ENCODE data around the gene MXD3. TPM values are rescaled to one million over a fixed set of nuclear protein-coding genes. Genes with fewer than 3 reads are reported as not detected.

The MXD3 gene
- total and polyA plus RNA-seq, 4 donors, result 7.4 to 29.0 (median 12.9) TPM

GRCh38 chr5:177357146-177357458, 45.4 kb upstream of the MXD3 start:
- Histone ChIP-seq H3K36me3 (ENCODE audit: control insufficient read depth in 4 of 4, insufficient read depth in 4 of 4, low read length in 4 of 4) (no peaks in the 10 kb centered on the region), H3K4me3 (no peak overlapping the region)

DNA sequence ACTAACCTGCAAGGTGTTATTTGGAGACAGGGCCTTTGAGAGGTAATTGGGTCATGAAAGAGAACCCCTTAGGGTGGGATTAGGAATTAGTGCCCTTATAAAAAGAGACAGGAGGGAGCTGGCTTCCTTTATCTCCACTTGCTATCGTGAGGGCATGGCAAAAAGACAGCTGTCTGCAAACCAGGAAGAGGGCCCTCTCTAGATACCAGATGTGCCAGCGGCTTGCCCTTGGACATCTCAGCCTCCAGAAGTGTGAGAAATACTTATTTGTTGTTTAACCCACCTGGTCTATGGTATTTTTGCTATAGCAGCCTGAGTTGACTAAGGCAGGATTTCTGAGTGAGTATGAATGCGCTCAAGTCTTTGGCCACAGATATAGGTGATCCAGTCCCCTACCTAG, 45.0 kb upstream of the MXD3 start:
- no peaks in the 10 kb centered on the region for H3K36me3 ChIP-seq (ENCODE audit: control insufficient read depth in 4 of 4, insufficient read depth in 4 of 4, low read length in 4 of 4)
- WGBS, 2 donors, result 47 to 63% methylated on average over 3 of the region's 3 CpGs
- DNase-seq (no peak), ATAC-seq (ENCODE audit: insufficient read depth, low FRiP score) (no peak)
- H3K9ac ChIP-seq (ENCODE audit: insufficient read depth in 1 of 2, low read length in 2 of 2), result no peak overlapping the region
- H3K27ac ChIP-seq (ENCODE audit: low read depth in 1 of 2, low read length in 1 of 2), result no peak overlapping the region
- TF ChIP-seq CTCF (IDR thresholded peaks at IDR 0.05; ENCODE audit: control extremely low read depth, extremely low read depth), result no peak
- H3K27me3 ChIP-seq (ENCODE audit: control insufficient read depth in 3 of 3, insufficient read depth in 3 of 3, low read length in 2 of 3), result peaks cover 0 to 2% (median 0%) of the 10 kb centered on the region in 3 donors
- no peak overlapping the region for H3K4me3 ChIP-seq
- H3K4me1 ChIP-seq (ENCODE audit: control insufficient read depth in 5 of 5, insufficient read depth in 5 of 5, low read length in 5 of 5), result peaks cover 0 to 4% (median 3%) of the 10 kb centered on the region in 5 donors
- no peaks in the 10 kb centered on the region for H3K9me3 ChIP-seq (ENCODE audit: control insufficient read depth in 4 of 4, insufficient read depth in 3 of 4, low read length in 3 of 4)

More at GRCh38 chr5:177357146-177357458, 45.4 kb upstream of the MXD3 start:
- DNase-seq (no peak), ATAC-seq (ENCODE audit: insufficient read depth, low FRiP score) (no peak)
- Histone ChIP-seq H3K27ac (ENCODE audit: low read depth in 1 of 2, low read length in 1 of 2) (no peak overlapping the region), H3K4me1 (ENCODE audit: control insufficient read depth in 5 of 5, insufficient read depth in 5 of 5, low read length in 5 of 5) (peaks cover 0 to 4% (median 2%) of the 10 kb centered on the region in 5 donors), H3K9ac (ENCODE audit: insufficient read depth in 1 of 2, low read length in 2 of 2) (no peak overlapping the region), H3K9me3 (ENCODE audit: control insufficient read depth in 4 of 4, insufficient read depth in 3 of 4, low read length in 3 of 4) (no peaks in the 10 kb centered on the region), H3K27me3 (ENCODE audit: control insufficient read depth in 3 of 3, insufficient read depth in 3 of 3, low read length in 2 of 3) (peaks cover 0 to 2% (median 0%) of the 10 kb centered on the region in 3 donors)
- 54 to 86% methylated on average over 5 of the region's 5 CpGs for WGBS, 2 donors
- no peak for TF ChIP-seq CTCF (IDR thresholded peaks at IDR 0.05; ENCODE audit: control extremely low read depth, extremely low read depth)

DNA sequence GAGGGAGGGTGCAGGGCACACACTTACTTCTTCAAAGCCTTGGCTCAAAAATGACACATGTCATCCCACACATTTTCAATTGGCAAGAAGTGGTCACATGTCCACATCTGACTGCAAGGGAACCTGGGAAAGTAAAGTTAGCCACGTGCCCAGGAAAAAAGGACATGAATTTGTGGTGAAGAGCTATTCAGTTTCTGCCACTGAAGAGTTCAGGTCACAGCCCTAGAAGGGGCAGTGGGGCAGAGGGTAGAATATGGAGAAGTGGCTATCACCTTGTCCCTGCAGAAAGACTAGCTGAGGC, 44.1 kb upstream of the MXD3 start:
- H3K27ac ChIP-seq (ENCODE audit: low read depth in 1 of 2, low read length in 1 of 2), result no peak overlapping the region
- no peak for ATAC-seq (ENCODE audit: insufficient read depth, low FRiP score)
- DNase-seq, result no peak
- peaks cover 0 to 2% (median 0%) of the 10 kb centered on the region in 3 donors for H3K27me3 ChIP-seq (ENCODE audit: control insufficient read depth in 3 of 3, insufficient read depth in 3 of 3, low read length in 2 of 3)
- no peak for TF ChIP-seq CTCF (IDR thresholded peaks at IDR 0.05; ENCODE audit: control extremely low read depth, extremely low read depth)
- H3K9ac ChIP-seq (ENCODE audit: insufficient read depth in 1 of 2, low read length in 2 of 2), result no peak overlapping the region
- H3K4me3 ChIP-seq, result no peak overlapping the region
- no peaks in the 10 kb centered on the region for H3K9me3 ChIP-seq (ENCODE audit: control insufficient read depth in 4 of 4, insufficient read depth in 3 of 4, low read length in 3 of 4)
- H3K36me3 ChIP-seq (ENCODE audit: control insufficient read depth in 4 of 4, insufficient read depth in 4 of 4, low read length in 4 of 4), result no peaks in the 10 kb centered on the region
- WGBS, 2 donors, result 4 to 6% methylated on average over 1 of the region's 1 CpG
- peaks cover 0 to 7% (median 3%) of the 10 kb centered on the region in 5 donors for H3K4me1 ChIP-seq (ENCODE audit: control insufficient read depth in 5 of 5, insufficient read depth in 5 of 5, low read length in 5 of 5)

DNA sequence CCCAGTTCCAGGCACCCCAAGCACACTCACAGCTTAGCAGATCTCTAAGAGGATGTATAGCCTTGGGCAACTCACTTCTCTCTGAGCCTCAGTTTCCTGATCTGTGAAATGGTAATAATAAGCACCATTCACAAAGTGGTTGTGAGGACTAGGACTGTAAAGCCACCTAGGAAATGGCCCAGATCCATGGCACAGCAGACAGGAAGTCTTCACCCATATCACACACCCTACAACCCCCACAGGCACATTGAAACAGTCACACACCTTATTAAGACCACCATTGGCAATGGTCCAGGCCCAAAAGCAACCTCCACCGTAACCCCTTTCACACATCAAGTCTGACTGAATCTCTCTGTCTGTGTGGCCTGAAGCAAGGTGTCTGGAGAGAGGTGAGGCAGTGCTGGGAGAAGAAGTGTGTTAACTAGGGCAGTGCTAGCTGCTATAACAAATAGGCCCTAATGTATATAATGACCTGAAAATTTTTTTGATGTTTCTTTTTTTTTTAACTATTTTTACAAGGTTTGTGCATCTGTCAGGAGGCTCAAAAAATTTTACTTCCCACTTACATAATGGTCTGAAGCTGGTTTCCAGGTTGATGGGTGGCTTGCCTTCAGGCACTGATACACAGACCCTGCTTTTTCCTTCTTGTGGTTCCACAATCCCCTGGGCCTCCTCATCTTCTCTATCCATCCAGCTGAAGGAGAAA, 43.6 kb upstream of the MXD3 start:
- Histone ChIP-seq H3K4me3 (no peak overlapping the region), H3K9ac (ENCODE audit: insufficient read depth in 1 of 2, low read length in 2 of 2) (no peak overlapping the region), H3K27me3 (ENCODE audit: control insufficient read depth in 3 of 3, insufficient read depth in 3 of 3, low read length in 2 of 3) (peaks cover 0 to 2% (median 0%) of the 10 kb centered on the region in 3 donors), H3K36me3 (ENCODE audit: control insufficient read depth in 4 of 4, insufficient read depth in 4 of 4, low read length in 4 of 4) (no peaks in the 10 kb centered on the region), H3K27ac (ENCODE audit: low read depth in 1 of 2, low read length in 1 of 2) (no peak overlapping the region), H3K4me1 (ENCODE audit: control insufficient read depth in 5 of 5, insufficient read depth in 5 of 5, low read length in 5 of 5) (peaks cover 3 to 12% (median 5%) of the 10 kb centered on the region in 5 donors), H3K9me3 (ENCODE audit: control insufficient read depth in 4 of 4, insufficient read depth in 3 of 4, low read length in 3 of 4) (no peaks in the 10 kb centered on the region)
- ATAC-seq (ENCODE audit: insufficient read depth, low FRiP score), result no peak
- WGBS, 2 donors, result 91 to 93% methylated on average over 1 of the region's 1 CpG
- DNase-seq, result no peak
- TF ChIP-seq CTCF (IDR thresholded peaks at IDR 0.05; ENCODE audit: control extremely low read depth, extremely low read depth), result no peak
